Measurements from ENCODE around the gene TMC3.

- no peak for TF ChIP-seq POLR2A (IDR thresholded peaks at IDR 0.05)
- no peak for TF ChIP-seq CTCF (IDR thresholded peaks at IDR 0.05)
- TF ChIP-seq EP300 (IDR thresholded peaks at IDR 0.05): no peak
Observed at GRCh38 chr15:81391657-81392056, 17.6 kb upstream of the TMC3 start.
